SU-DHL-6 (cell line): ENCODE data around the gene SYCP2L.

ENCODE experiments used
- EZH2phosphoT487 ChIP-seq: fragments of 200-600 bp; sonication (generic), shearing (Covaris generic); conservative IDR thresholded peaks from 2 replicates; pipeline ENCODE4 v1.6.1; 2018; ENCODE audit warnings: mild to moderate bottlenecking, antibody characterized with exemption, low read length, moderate library complexity, mixed read lengths
- TF ChIP-seq, protein P1 (sequence below): fragments of 200-600 bp; sonication (generic); IDR thresholded peaks from one replicate; pipeline ENCODE4 v1.5.1; 2017; ENCODE audit warnings: antibody characterized with exemption, mild to moderate bottlenecking, low read length, moderate library complexity; ENCODE audit not compliant: insufficient read depth, poor library complexity, severe bottlenecking

DNA sequence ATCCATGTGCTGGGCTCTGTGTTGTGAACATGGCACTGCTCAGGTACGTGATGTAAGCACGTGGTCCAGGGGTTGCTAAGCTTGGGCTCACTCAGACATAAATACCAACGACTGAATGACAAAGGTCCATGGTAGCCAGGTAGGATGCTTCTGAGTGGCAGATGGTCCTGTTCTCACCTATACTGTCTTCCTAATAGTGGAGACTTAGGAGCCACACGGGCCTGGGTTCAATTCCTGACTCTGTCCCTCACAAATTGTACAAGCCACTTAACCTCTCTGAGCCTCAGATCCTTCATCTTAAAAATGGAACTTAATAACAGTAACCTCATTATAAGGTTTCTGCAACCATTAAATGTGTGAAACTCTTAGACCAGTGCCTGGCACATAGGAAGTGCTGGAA, 11.8 kb upstream of the SYCP2L start:
- TF ChIP-seq, protein P1, sequence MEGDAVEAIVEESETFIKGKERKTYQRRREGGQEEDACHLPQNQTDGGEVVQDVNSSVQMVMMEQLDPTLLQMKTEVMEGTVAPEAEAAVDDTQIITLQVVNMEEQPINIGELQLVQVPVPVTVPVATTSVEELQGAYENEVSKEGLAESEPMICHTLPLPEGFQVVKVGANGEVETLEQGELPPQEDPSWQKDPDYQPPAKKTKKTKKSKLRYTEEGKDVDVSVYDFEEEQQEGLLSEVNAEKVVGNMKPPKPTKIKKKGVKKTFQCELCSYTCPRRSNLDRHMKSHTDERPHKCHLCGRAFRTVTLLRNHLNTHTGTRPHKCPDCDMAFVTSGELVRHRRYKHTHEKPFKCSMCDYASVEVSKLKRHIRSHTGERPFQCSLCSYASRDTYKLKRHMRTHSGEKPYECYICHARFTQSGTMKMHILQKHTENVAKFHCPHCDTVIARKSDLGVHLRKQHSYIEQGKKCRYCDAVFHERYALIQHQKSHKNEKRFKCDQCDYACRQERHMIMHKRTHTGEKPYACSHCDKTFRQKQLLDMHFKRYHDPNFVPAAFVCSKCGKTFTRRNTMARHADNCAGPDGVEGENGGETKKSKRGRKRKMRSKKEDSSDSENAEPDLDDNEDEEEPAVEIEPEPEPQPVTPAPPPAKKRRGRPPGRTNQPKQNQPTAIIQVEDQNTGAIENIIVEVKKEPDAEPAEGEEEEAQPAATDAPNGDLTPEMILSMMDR = no peak
- TF ChIP-seq EZH2phosphoT487 = no peak
